HUES48 (cell line): ENCODE data around the gene TRPV5.

Experiments used
- H3K27ac ChIP-seq: one replicate; pipeline ENCODE4 v1.7.0; 2013; ENCODE audit warnings: low read depth, low read length, inconsistent platforms
- H3K27me3 ChIP-seq: 2 replicates; pipeline ENCODE4 v1.6.1; 2013; ENCODE audit warnings: mild to moderate bottlenecking, low read length; ENCODE audit not compliant: control insufficient read depth, insufficient read depth
- H3K36me3 ChIP-seq: 2 replicates; pipeline ENCODE4 v1.6.1; 2013; ENCODE audit warnings: low read length; ENCODE audit not compliant: control insufficient read depth, insufficient read depth
- H3K4me1 ChIP-seq: 2 replicates; pipeline ENCODE4 v1.6.1; 2013; ENCODE audit warnings: mild to moderate bottlenecking, low read length; ENCODE audit not compliant: control insufficient read depth, insufficient read depth
- H3K4me3 ChIP-seq: 2 replicates; pipeline ENCODE4 v1.5.1; 2013; ENCODE audit warnings: mild to moderate bottlenecking, low read depth, low read length
- H3K9ac ChIP-seq: 2 replicates; pipeline ENCODE4 v1.6.1; 2013; ENCODE audit warnings: mild to moderate bottlenecking, low read depth, low read length, moderate library complexity
- H3K9me3 ChIP-seq: 2 replicates; pipeline ENCODE4 v1.6.1; 2013; ENCODE audit warnings: low read length; ENCODE audit not compliant: control insufficient read depth, insufficient read depth

TRPV5 gene

GRCh38 chr7:142885311-142886230 is 48.0 kb downstream of the TRPV5 start, which contains the start of gene TRPV6:
TSS of gene TRPV6 (minus strand) at chr7:142885745.
- H3K27me3 ChIP-seq = no peaks in the 10 kb centered on the region
- H3K9ac ChIP-seq = no peak within 1 kb of the TSS
- no peak within 1 kb of the TSS for H3K4me3 ChIP-seq
- no peaks in the 10 kb centered on the region; the same call in 1 of the 2 replicates for H3K9me3 ChIP-seq
- H3K36me3 ChIP-seq = no peaks in the 10 kb centered on the region
- peaks cover 5% of the 10 kb centered on the region; the same call in 1 of the 2 replicates for H3K4me1 ChIP-seq
- no peak within 1 kb of the TSS for H3K27ac ChIP-seq

DNA sequence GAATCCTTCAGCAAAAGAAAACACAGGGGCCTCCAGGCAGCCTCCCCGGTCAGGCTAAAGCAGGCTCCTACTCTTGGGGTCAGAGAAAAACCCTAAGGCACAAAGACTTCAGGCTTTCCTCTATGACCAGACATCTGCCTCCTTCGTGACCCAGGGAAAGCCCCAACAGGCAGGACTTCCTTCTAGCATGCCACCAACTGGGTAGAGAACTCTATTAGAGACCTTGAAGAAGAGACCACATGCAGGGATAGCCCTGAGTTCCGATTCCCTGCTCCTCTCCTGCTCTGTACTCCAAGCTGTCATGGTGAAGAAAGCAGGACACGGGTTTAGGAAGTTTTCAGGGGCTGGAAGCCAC is 49.3 kb downstream of the TRPV5 start:
- no peaks in the 10 kb centered on the region for H3K27me3 ChIP-seq
- peaks cover 5% of the 10 kb centered on the region; the same call in 1 of the 2 replicates for H3K4me1 ChIP-seq
- no peak overlapping the region for H3K9ac ChIP-seq
- no peaks in the 10 kb centered on the region for H3K9me3 ChIP-seq
- H3K4me3 ChIP-seq = no peak overlapping the region
- no peak overlapping the region for H3K27ac ChIP-seq
- H3K36me3 ChIP-seq = no peaks in the 10 kb centered on the region

DNA sequence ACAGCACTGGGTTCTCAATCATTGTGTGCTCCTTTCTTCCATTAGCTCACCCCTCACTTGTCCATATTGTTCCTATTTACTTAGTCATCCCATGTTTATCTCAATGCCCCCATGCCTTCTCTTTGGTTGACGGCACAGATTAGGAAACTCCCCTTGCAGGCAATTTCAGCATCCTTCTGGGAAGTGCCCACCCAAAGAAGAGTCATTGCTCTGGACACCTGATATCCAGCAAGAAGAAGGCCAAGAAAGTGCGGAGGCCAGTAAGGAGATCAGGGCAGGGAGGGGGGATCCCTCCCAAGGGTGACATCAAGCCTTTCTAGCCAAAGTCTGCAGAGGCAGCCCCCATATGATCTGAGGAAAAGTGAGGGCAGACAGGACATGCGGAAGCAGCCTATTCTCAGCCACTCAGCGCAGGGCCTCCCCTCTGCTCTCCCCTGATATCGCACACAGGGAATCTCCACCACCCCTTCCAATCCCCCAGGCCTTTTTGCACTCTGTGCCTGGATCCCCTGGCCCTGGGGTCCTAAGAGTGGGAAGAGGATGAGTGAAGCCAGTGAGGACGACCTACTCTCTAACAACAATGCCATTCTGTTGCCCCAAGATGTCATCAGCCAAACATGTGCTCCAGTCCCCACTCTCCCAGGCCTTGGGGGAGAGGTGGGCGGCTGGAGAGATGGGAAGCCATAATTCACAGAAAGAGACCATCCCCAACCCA is 49.8 kb downstream of the TRPV5 start:
- Histone ChIP-seq H3K9ac (no peak overlapping the region), H3K36me3 (no peaks in the 10 kb centered on the region), H3K4me1 (peaks cover 5% of the 10 kb centered on the region; the same call in 1 of the 2 replicates), H3K27me3 (no peaks in the 10 kb centered on the region), H3K9me3 (no peaks in the 10 kb centered on the region), H3K4me3 (no peak overlapping the region), H3K27ac (no peak overlapping the region)

- Histone ChIP-seq H3K9ac (no peak overlapping the region), H3K27me3 (no peaks in the 10 kb centered on the region)
These were observed 50.4 kb downstream of the TRPV5 start for GRCh38 chr7:142883145-142883544.

DNA sequence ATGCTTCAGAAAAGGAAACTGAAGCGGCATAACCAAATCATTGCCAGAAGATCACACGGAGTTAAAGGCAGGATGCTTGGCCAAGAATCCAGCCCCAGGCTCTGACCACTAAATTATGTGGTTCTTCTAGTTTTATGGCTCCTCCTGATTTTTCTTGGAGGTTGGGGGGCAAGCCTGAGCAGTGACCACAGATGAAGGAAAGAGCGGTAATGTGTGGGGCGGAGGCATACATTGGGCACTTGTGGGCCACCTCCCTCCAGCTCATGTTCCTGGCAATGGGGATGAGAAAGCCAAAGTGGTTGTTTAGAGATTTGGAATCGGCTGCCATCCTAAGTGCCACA is 51.2 kb downstream of the TRPV5 start:
- Histone ChIP-seq H3K4me3 (no peak overlapping the region), H3K27me3 (no peaks in the 10 kb centered on the region), H3K9ac (no peak overlapping the region), H3K9me3 (no peaks in the 10 kb centered on the region), H3K4me1 (peaks cover 5% of the 10 kb centered on the region; the same call in 1 of the 2 replicates), H3K27ac (no peak overlapping the region), H3K36me3 (no peaks in the 10 kb centered on the region)

More at GRCh38 chr7:142883145-142883544, 50.4 kb downstream of the TRPV5 start:
- H3K27ac ChIP-seq = no peak overlapping the region
- no peaks in the 10 kb centered on the region for H3K36me3 ChIP-seq
- no peaks in the 10 kb centered on the region for H3K9me3 ChIP-seq
- H3K4me1 ChIP-seq = peaks cover 5% of the 10 kb centered on the region; the same call in 1 of the 2 replicates
- no peak overlapping the region for H3K4me3 ChIP-seq

DNA sequence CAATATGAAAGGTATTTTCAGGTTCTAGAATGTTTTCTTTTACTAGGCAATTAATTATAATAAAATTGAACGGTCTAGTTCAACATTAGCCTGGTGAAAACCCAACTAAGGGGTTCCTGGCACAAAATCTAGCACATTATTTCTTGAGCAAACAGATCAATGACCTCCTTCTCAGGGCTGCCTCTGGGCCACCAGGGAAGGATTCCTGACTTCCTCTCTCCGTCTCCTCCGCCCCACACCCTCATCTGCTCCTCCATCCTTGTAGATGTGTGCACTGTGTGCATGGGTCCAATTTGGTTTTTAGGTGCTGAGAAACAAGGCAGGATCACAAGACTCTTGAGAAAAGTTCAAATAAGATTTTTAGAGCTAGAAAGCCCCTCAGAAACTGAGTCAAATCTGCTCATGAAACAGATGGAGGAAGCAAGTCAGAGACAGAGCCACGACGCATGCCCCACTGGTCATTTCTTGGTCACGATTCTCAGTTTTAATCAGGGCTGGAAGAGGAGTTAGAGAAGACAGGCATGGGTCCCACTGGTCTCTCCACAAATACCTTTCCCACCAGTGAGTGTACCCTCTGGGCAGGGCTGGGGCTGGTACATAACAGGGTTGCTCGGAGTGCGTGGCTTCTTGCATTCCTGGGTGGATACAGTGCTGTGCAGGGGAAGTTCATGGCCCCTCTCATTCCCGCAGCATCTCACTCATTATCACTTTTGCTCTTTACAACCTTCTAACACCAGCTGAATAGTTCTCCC is 51.8 kb downstream of the TRPV5 start:
- Histone ChIP-seq H3K4me3 (no peak overlapping the region), H3K4me1 (peaks cover 5% of the 10 kb centered on the region; the same call in 1 of the 2 replicates), H3K36me3 (no peaks in the 10 kb centered on the region), H3K27me3 (no peaks in the 10 kb centered on the region), H3K9me3 (no peaks in the 10 kb centered on the region), H3K27ac (no peak overlapping the region), H3K9ac (no peak overlapping the region)

GRCh38 chr7:142880876-142881505 is 52.6 kb downstream of the TRPV5 start:
- H3K27me3 ChIP-seq = no peaks in the 10 kb centered on the region

DNA sequence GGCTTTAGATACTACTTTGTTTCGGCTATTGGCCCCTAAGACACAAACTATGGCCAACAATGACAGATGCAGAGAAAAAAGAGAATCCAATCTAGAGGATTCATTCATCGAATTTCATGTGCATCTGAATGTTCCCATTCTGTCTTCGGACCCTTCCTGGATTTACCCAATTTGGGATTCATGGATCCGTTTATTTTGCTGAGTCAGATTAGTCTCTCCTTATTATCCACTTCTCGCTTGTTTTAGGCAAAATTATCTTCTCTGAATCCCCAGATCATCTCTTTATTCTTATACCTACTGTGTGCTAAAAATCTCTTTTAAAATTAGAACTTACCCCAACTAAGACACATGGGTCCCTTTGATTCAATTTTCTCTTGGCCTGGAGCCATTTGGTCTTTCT is 54.5 kb downstream of the TRPV5 start:
- H3K36me3 ChIP-seq = no peaks in the 10 kb centered on the region
- H3K4me3 ChIP-seq = no peak overlapping the region
- H3K9ac ChIP-seq = no peak overlapping the region
- H3K4me1 ChIP-seq = no peaks in the 10 kb centered on the region
- H3K27ac ChIP-seq = no peak overlapping the region
- H3K27me3 ChIP-seq = no peaks in the 10 kb centered on the region
- no peaks in the 10 kb centered on the region for H3K9me3 ChIP-seq

More at GRCh38 chr7:142880876-142881505, 52.6 kb downstream of the TRPV5 start:
- Histone ChIP-seq H3K36me3 (no peaks in the 10 kb centered on the region), H3K9ac (no peak overlapping the region), H3K4me1 (peaks cover 3% of the 10 kb centered on the region; the same call in 1 of the 2 replicates), H3K9me3 (no peaks in the 10 kb centered on the region), H3K4me3 (no peak overlapping the region), H3K27ac (no peak overlapping the region)

- Histone ChIP-seq H3K9me3 (no peaks in the 10 kb centered on the region), H3K27ac (no peak overlapping the region), H3K4me3 (no peak overlapping the region), H3K9ac (no peak overlapping the region), H3K27me3 (no peaks in the 10 kb centered on the region), H3K4me1 (no peaks in the 10 kb centered on the region), H3K36me3 (no peaks in the 10 kb centered on the region)
These were observed 55.2 kb downstream of the TRPV5 start for GRCh38 chr7:142878315-142878714.
